Measurements from ENCODE around the gene TTC12.

Gene TTC12

GRCh38 chr11:113332023-113332422 is 17.6 kb downstream of the TTC12 start:
- DNase-seq, result no peak

- DNase-seq, result no peak
Observed at GRCh38 chr11:113332638-113333329, 18.4 kb downstream of the TTC12 start.

GRCh38 chr11:113334183-113334582 is 19.8 kb downstream of the TTC12 start:
- DNase-seq, result no peak

GRCh38 chr11:113338730-113339129 is 24.3 kb downstream of the TTC12 start:
- no peak for DNase-seq

GRCh38 chr11:113339929-113340589 is 25.7 kb downstream of the TTC12 start:
- DNase-seq, result no peak

- DNase-seq, result no peak
Observed at GRCh38 chr11:113341388-113342165, 27.2 kb downstream of the TTC12 start.

GRCh38 chr11:113345978-113346377 is 31.6 kb downstream of the TTC12 start:
- DNase-seq, result no peak

GRCh38 chr11:113349528-113349927 is 35.1 kb downstream of the TTC12 start:
- no peak for DNase-seq

GRCh38 chr11:113350336-113351067 is 36.1 kb downstream of the TTC12 start:
- DNase-seq, result no peak

GRCh38 chr11:113351068-113351450 is 36.7 kb downstream of the TTC12 start:
- DNase-seq, result no peak

- DNase-seq, result no peak
Observed at GRCh38 chr11:113351480-113351879, 37.1 kb downstream of the TTC12 start.

GRCh38 chr11:113356203-113356602 is 41.8 kb downstream of the TTC12 start:
- DNase-seq, result no peak

- DNase-seq, result no peak
Observed at GRCh38 chr11:113363406-113363805, 49.0 kb downstream of the TTC12 start.

GRCh38 chr11:113363996-113364641 is 49.7 kb downstream of the TTC12 start:
- DNase-seq, result no peak

- no peak for DNase-seq
Observed at GRCh38 chr11:113365895-113366294, 51.5 kb downstream of the TTC12 start.

- no peak for DNase-seq
Observed at GRCh38 chr11:113369411-113369810, 55.0 kb downstream of the TTC12 start.

GRCh38 chr11:113370634-113371033 is 56.3 kb downstream of the TTC12 start:
- DNase-seq, result no peak

GRCh38 chr11:113372309-113372708 is 57.9 kb downstream of the TTC12 start:
- DNase-seq, result no peak

- no peak for DNase-seq
Observed at GRCh38 chr11:113373306-113373705, 58.9 kb downstream of the TTC12 start.

GRCh38 chr11:113373981-113374560 is 59.7 kb downstream of the TTC12 start:
- no peak for DNase-seq

GRCh38 chr11:113375402-113375801 is 61.0 kb downstream of the TTC12 start:
- no peak for DNase-seq

GRCh38 chr11:113376156-113376555 is 61.8 kb downstream of the TTC12 start:
- DNase-seq, result no peak

Measured in activated CD4-positive, alpha-beta T cell treated with anti-CD3 and anti-CD28 coated beads for 48 hours (primary cell).